CD8-positive, alpha-beta memory T cell (primary cell): ENCODE data around the gene AGRN. TPM values are rescaled to one million over a fixed set of nuclear protein-coding genes. Genes with fewer than 3 reads are reported as not detected.

Experiments used
- CTCF ChIA-PET: fragments of 350-600 bp; sonication (Branson Sonifier 250); formaldehyde crosslinking; loops from one replicate; lab custom pipeline; 2021; ENCODE audit warnings: antibody characterized with exemption; lab: Charles Lee
- POLR2A ChIA-PET: fragments of 350-600 bp; sonication (Branson Sonifier 250); formaldehyde crosslinking; loops from one replicate; lab custom pipeline; 2021; ENCODE audit warnings: antibody characterized with exemption; lab: Charles Lee
- DNase-seq, 5 donors: peaks; one replicate each; pipeline versions ENCODE4 v3.0.0 to v3.0.0-alpha.2; 2020 to 2022; ENCODE audit warnings: mixed read lengths in 1 of 5
- H3K27ac ChIP-seq: one replicate; pipeline ENCODE4 v1.7.0; 2013; ENCODE audit warnings: low read depth, mild to moderate bottlenecking, low read length, moderate library complexity
- H3K27me3 ChIP-seq: 2 replicates; pipeline ENCODE4 v1.7.0; 2013; ENCODE audit warnings: low read length, mild to moderate bottlenecking; ENCODE audit not compliant: insufficient read depth, poor library complexity, severe bottlenecking
- H3K36me3 ChIP-seq: 2 replicates; pipeline ENCODE4 v1.7.0; 2013; ENCODE audit warnings: mild to moderate bottlenecking, low read length, moderate library complexity; ENCODE audit not compliant: insufficient read depth
- H3K4me1 ChIP-seq: 2 replicates; pipeline ENCODE4 v1.7.0; 2013; ENCODE audit warnings: mild to moderate bottlenecking, low read length, moderate library complexity; ENCODE audit not compliant: insufficient read depth
- H3K4me3 ChIP-seq: 2 replicates; pipeline ENCODE4 v1.7.0; 2013; ENCODE audit warnings: mild to moderate bottlenecking, low read length
- H3K9me3 ChIP-seq: 2 replicates; pipeline ENCODE4 v1.7.0; 2013; ENCODE audit warnings: mild to moderate bottlenecking, low read length
- H3K27ac Mint-ChIP-seq, 8 donors: one replicate each; pipeline ENCODE4 v1.8.0; 2020 to 2021; ENCODE audit warnings: mixed read lengths in 8 of 8, mild to moderate bottlenecking in 6 of 8, inconsistent platforms in 3 of 8, moderate library complexity in 3 of 8
- H3K27me3 Mint-ChIP-seq, 2 donors: one replicate each; pipeline ENCODE4 v1.8.0; 2020 to 2021; ENCODE audit warnings: mixed read lengths in 2 of 2, mild to moderate bottlenecking in 1 of 2, moderate library complexity in 1 of 2
- H3K36me3 Mint-ChIP-seq, 3 donors: one replicate each; pipeline ENCODE4 v1.8.0; 2020 to 2021; ENCODE audit warnings: mixed read lengths in 3 of 3, inconsistent platforms in 1 of 3, mild to moderate bottlenecking in 1 of 3
- H3K4me1 Mint-ChIP-seq, 3 donors: one replicate each; pipeline ENCODE4 v1.8.0; 2020 to 2021; ENCODE audit warnings: mixed read lengths in 3 of 3, inconsistent platforms in 1 of 3, mild to moderate bottlenecking in 1 of 3
- H3K4me3 Mint-ChIP-seq, 7 donors: one replicate each; pipeline ENCODE4 v1.8.0; 2020 to 2021; ENCODE audit warnings: mixed read lengths in 7 of 7, mild to moderate bottlenecking in 6 of 7, moderate library complexity in 4 of 7, inconsistent platforms in 2 of 7
- H3K9me3 Mint-ChIP-seq, 5 donors: one replicate each; pipeline ENCODE4 v1.8.0; 2020 to 2022; ENCODE audit warnings: mixed read lengths in 5 of 5, mild to moderate bottlenecking in 3 of 5, moderate library complexity in 2 of 5, inconsistent platforms in 1 of 5
- polyA plus RNA-seq: library from polyadenylated mRNA; unstranded; fragments of 300-500 nt; fragmentation: Illumina TruSeq; gene quantifications from one replicate; pipeline ENCODE4 v1.2.3, GENCODE V29; 2021
- total RNA-seq, 2 experiments: library from RNA; stranded (reverse); gene quantifications; one replicate each; pipeline ENCODE4 v1.2.3, GENCODE V29; 2021

The AGRN gene
- total and polyA plus RNA-seq, 3 experiments from 2014 or later: 7.1 to 8.0 TPM; not detected in 1

- H3K27me3 ChIP-seq: no peaks in the 10 kb centered on the region
- Mint-ChIP-seq H3K4me3 (no peak overlapping the region), H3K4me1 (no peaks in the 10 kb centered on the region), H3K9me3 (no peaks in the 10 kb centered on the region), H3K27me3 (no peaks in the 10 kb centered on the region), H3K27ac (no peak overlapping the region), H3K36me3 (no peaks in the 10 kb centered on the region)
- H3K27ac ChIP-seq: no peak overlapping the region
- ChIA-PET POLR2A (no interaction called here), CTCF (no interaction called here)
- DNase-seq: no peak
- H3K4me1 ChIP-seq: no peaks in the 10 kb centered on the region
- no peaks in the 10 kb centered on the region for H3K36me3 ChIP-seq
- H3K9me3 ChIP-seq: no peaks in the 10 kb centered on the region
- H3K4me3 ChIP-seq: no peak overlapping the region
Observed at GRCh38 chr1:1046767-1047166, 26.8 kb downstream of the AGRN start.

- no peaks in the 10 kb centered on the region for H3K4me1 Mint-ChIP-seq
- Histone ChIP-seq H3K4me1 (no peaks in the 10 kb centered on the region), H3K27ac (no peak overlapping the region)
Observed at GRCh38 chr1:1047407-1047806, 27.5 kb downstream of the AGRN start.

DNA sequence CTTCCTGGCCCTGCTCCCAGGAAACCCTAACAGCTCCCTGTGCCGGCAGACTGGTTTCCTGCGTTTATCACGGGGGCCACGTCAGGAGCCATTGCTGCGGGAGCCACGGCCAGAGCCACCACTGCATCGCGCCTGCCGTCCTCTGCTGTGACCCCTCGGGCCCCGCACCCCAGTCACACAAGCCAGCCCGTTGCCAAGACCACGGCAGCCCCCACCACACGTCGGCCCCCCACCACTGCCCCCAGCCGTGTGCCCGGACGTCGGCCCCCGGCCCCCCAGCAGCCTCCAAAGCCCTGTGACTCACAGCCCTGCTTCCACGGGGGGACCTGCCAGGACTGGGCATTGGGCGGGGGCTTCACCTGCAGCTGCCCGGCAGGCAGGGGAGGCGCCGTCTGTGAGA is 28.0 kb downstream of the AGRN start:
- no peaks in the 10 kb centered on the region for H3K36me3 Mint-ChIP-seq

More at GRCh38 chr1:1047407-1047806, 27.5 kb downstream of the AGRN start:
- DNase-seq: no peak
- ChIA-PET POLR2A (no interaction called here), CTCF (no interaction called here)
- no peaks in the 10 kb centered on the region for H3K9me3 Mint-ChIP-seq
- H3K4me3 ChIP-seq: no peak overlapping the region
- no peaks in the 10 kb centered on the region for H3K27me3 Mint-ChIP-seq
- no peaks in the 10 kb centered on the region for H3K27me3 ChIP-seq
- H3K9me3 ChIP-seq: no peaks in the 10 kb centered on the region
- no peaks in the 10 kb centered on the region for H3K36me3 Mint-ChIP-seq
- no peaks in the 10 kb centered on the region for H3K36me3 ChIP-seq
- H3K4me3 Mint-ChIP-seq: no peak overlapping the region
- no peak overlapping the region for H3K27ac Mint-ChIP-seq

DNA sequence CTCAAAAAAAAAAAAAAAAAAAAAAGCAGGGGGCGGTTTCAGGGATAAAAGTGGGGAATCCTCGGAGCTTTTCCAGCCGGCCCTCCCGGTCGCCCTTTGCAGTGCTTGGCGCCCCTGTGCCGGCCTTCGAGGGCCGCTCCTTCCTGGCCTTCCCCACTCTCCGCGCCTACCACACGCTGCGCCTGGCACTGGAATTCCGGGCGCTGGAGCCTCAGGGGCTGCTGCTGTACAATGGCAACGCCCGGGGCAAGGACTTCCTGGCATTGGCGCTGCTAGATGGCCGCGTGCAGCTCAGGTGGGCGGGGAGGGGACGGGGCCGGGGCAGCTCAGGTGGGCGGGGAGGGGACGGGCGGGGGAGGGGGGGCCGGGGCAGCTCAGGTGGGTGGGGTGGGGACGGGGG is 28.8 kb downstream of the AGRN start:
- H3K36me3 Mint-ChIP-seq: no peaks in the 10 kb centered on the region
- Histone ChIP-seq H3K4me1 (no peaks in the 10 kb centered on the region), H3K4me3 (no peak overlapping the region), H3K27ac (no peak overlapping the region), H3K27me3 (no peaks in the 10 kb centered on the region), H3K36me3 (no peaks in the 10 kb centered on the region), H3K9me3 (no peaks in the 10 kb centered on the region)
- POLR2A ChIA-PET: no interaction called here
- no peaks in the 10 kb centered on the region for H3K27me3 Mint-ChIP-seq
- no peak for DNase-seq
- H3K9me3 Mint-ChIP-seq: no peaks in the 10 kb centered on the region
- no peaks in the 10 kb centered on the region for H3K4me1 Mint-ChIP-seq
- CTCF ChIA-PET: no interaction called here
- H3K4me3 Mint-ChIP-seq: no peak overlapping the region
- no peak overlapping the region for H3K27ac Mint-ChIP-seq

More for the DNA sequence above, 28.0 kb downstream of the AGRN start:
- no peak for DNase-seq
- Histone ChIP-seq H3K27ac (no peak overlapping the region), H3K27me3 (no peaks in the 10 kb centered on the region), H3K4me3 (no peak overlapping the region), H3K4me1 (no peaks in the 10 kb centered on the region), H3K9me3 (no peaks in the 10 kb centered on the region), H3K36me3 (no peaks in the 10 kb centered on the region)
- no peak overlapping the region for H3K4me3 Mint-ChIP-seq
- ChIA-PET CTCF (no interaction called here), POLR2A (no interaction called here)
- H3K4me1 Mint-ChIP-seq: no peaks in the 10 kb centered on the region
- no peaks in the 10 kb centered on the region for H3K9me3 Mint-ChIP-seq
- H3K27me3 Mint-ChIP-seq: no peaks in the 10 kb centered on the region
- no peak overlapping the region for H3K27ac Mint-ChIP-seq

DNA sequence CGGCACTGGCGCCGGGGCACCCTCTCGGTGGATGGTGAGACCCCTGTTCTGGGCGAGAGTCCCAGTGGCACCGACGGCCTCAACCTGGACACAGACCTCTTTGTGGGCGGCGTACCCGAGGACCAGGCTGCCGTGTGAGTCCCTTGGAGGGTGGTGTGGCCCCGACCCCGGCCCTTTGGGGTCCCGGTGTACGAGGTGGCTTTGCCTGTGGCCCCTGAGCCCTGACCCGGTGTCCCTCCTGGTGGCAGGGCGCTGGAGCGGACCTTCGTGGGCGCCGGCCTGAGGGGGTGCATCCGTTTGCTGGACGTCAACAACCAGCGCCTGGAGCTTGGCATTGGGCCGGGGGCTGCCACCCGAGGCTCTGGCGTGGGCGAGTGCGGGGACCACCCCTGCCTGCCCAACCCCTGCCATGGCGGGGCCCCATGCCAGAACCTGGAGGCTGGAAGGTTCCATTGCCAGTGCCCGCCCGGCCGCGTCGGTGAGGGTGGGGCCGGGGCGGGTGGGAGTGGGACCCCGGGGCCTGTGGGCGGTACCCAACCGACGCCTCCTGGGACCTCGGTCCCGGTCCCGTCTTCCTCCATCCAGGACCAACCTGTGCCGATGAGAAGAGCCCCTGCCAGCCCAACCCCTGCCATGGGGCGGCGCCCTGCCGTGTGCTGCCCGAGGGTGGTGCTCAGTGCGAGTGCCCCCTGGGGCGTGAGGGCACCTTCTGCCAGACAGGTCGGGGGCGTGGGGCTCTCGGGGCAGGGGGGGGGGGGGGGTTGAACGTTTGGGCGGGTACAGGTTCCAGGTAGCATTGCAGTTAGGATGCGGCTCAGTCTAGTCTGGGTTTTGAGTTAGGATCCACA is 29.6 kb downstream of the AGRN start:
- no peak for DNase-seq
- POLR2A ChIA-PET: no interaction called here
- no peaks in the 10 kb centered on the region for H3K36me3 Mint-ChIP-seq
- H3K36me3 ChIP-seq: no peaks in the 10 kb centered on the region
- CTCF ChIA-PET: no interaction called here
- H3K4me3 ChIP-seq: no peak overlapping the region
- no peaks in the 10 kb centered on the region for H3K27me3 Mint-ChIP-seq
- no peaks in the 10 kb centered on the region for H3K9me3 ChIP-seq
- H3K27ac ChIP-seq: no peak overlapping the region
- H3K4me3 Mint-ChIP-seq: no peak overlapping the region
- H3K27me3 ChIP-seq: no peaks in the 10 kb centered on the region
- no peaks in the 10 kb centered on the region for H3K4me1 Mint-ChIP-seq
- H3K4me1 ChIP-seq: no peaks in the 10 kb centered on the region
- no peak overlapping the region for H3K27ac Mint-ChIP-seq
- no peaks in the 10 kb centered on the region for H3K9me3 Mint-ChIP-seq

GRCh38 chr1:1050577-1051052 is 30.7 kb downstream of the AGRN start:
- no peak for DNase-seq
- no peak overlapping the region for H3K27ac Mint-ChIP-seq
- no peaks in the 10 kb centered on the region for H3K27me3 Mint-ChIP-seq
- H3K27ac ChIP-seq: no peak overlapping the region
- no peak overlapping the region for H3K4me3 Mint-ChIP-seq
- H3K36me3 Mint-ChIP-seq: no peaks in the 10 kb centered on the region
- no peaks in the 10 kb centered on the region for H3K4me1 Mint-ChIP-seq
- H3K4me3 ChIP-seq: no peak overlapping the region
- POLR2A ChIA-PET: no interaction called here
- no peaks in the 10 kb centered on the region for H3K36me3 ChIP-seq
- H3K9me3 ChIP-seq: no peaks in the 10 kb centered on the region
- no peaks in the 10 kb centered on the region for H3K27me3 ChIP-seq
- CTCF ChIA-PET: no interaction called here
- H3K9me3 Mint-ChIP-seq: no peaks in the 10 kb centered on the region
- H3K4me1 ChIP-seq: no peaks in the 10 kb centered on the region

DNA sequence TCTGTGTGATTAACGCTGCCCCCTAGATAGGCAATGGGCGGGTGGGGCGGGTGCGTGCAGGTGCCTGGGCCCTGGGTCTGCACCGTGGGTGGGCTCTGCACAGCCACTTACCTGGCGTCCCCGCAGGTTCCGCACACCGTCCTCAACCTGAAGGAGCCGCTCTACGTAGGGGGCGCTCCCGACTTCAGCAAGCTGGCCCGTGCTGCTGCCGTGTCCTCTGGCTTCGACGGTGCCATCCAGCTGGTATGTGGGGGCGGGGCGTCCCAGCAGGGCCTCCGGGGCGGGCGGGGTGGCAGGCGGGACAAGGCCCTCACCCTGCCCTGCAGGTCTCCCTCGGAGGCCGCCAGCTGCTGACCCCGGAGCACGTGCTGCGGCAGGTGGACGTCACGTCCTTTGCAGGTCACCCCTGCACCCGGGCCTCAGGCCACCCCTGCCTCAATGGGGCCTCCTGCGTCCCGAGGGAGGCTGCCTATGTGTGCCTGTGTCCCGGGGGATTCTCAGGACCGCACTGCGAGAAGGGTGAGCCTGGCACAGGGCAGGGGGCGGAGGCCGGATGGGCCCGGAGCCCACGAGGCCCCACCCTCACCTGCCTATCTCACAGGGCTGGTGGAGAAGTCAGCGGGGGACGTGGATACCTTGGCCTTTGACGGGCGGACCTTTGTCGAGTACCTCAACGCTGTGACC is 31.3 kb downstream of the AGRN start:
- H3K36me3 Mint-ChIP-seq: no peaks in the 10 kb centered on the region
- no peaks in the 10 kb centered on the region for H3K4me1 Mint-ChIP-seq
- ChIA-PET POLR2A (no interaction called here), CTCF (interaction anchor here (1.6 kb wide), 1 partner anchor 13 kb away, joined by 3 read pairs; no protein-coding TSS in a partner anchor)
- DNase-seq: no peak
- Histone ChIP-seq H3K4me3 (no peak overlapping the region), H3K36me3 (no peaks in the 10 kb centered on the region), H3K4me1 (no peaks in the 10 kb centered on the region), H3K27me3 (no peaks in the 10 kb centered on the region), H3K27ac (no peak overlapping the region), H3K9me3 (no peaks in the 10 kb centered on the region)
- H3K27me3 Mint-ChIP-seq: no peaks in the 10 kb centered on the region
- H3K9me3 Mint-ChIP-seq: no peaks in the 10 kb centered on the region
- H3K4me3 Mint-ChIP-seq: no peak overlapping the region
- H3K27ac Mint-ChIP-seq: no peak overlapping the region
